ENCODE measurements around the gene FSTL4. TPM values are rescaled to one million over a fixed set of nuclear protein-coding genes. Genes with fewer than 3 reads are reported as not detected.

The FSTL4 gene
- total RNA-seq, 2 experiments from 2014 or later, result not detected

DNA sequence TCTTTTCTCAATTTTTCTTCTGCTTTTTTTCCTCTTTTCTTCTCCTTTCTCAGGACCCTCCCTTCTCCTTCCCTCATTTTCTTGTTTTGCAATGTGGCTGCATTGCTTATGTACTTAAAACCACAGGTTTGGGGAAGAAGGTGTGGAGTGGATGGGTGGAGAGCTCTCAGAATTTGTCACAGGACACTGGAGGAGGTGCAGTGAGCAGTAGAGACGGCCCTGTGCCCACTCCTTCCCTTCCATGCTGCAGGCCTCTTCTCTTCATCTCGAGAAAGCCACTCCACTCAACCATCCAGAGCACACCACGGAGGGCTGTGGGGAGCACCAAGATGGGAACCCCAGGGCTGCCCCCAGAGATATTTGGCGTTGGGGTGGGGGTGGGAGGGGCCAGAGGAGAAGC lies 92.3 kb downstream of the FSTL4 start:
- Histone ChIP-seq H3K27ac (ENCODE audit: low read depth, low read length, poor library complexity, severe bottlenecking) (no peak overlapping the region), H3K4me2 (ENCODE audit: low read length) (no peak overlapping the region), H3K9me3 (ENCODE audit: low read length) (no peaks in the 10 kb centered on the region), H3K36me3 (ENCODE audit: insufficient read depth, low read length) (no peaks in the 10 kb centered on the region), H4K20me1 (ENCODE audit: insufficient read depth, low read length) (no peaks in the 10 kb centered on the region), H3K9me2 (ENCODE audit: insufficient read depth, low read length) (no peaks in the 10 kb centered on the region), H3K4me3 (ENCODE audit: low read depth, low read length, poor library complexity, severe bottlenecking) (no peak overlapping the region), H3K4me1 (ENCODE audit: insufficient read depth, low read length, poor library complexity, severe bottlenecking) (no peaks in the 10 kb centered on the region), H3K79me2 (ENCODE audit: insufficient read depth, low read depth, low read length) (no peaks in the 10 kb centered on the region), H2AFZ (ENCODE audit: low read length) (no peak overlapping the region)
- DNase-seq (ENCODE audit: low spot score), result no peak
- CTCF ChIA-PET (ENCODE audit: unreplicated experiment), result no interaction called here
- no TSS peak for BruUV-seq (replicated peaks)
- POLR2A ChIA-PET, result interaction anchor here (0.6 kb wide), 1 partner anchor 520 kb away, joined by 9 read pairs; no protein-coding TSS in a partner anchor
- TF ChIP-seq, protein P1, sequence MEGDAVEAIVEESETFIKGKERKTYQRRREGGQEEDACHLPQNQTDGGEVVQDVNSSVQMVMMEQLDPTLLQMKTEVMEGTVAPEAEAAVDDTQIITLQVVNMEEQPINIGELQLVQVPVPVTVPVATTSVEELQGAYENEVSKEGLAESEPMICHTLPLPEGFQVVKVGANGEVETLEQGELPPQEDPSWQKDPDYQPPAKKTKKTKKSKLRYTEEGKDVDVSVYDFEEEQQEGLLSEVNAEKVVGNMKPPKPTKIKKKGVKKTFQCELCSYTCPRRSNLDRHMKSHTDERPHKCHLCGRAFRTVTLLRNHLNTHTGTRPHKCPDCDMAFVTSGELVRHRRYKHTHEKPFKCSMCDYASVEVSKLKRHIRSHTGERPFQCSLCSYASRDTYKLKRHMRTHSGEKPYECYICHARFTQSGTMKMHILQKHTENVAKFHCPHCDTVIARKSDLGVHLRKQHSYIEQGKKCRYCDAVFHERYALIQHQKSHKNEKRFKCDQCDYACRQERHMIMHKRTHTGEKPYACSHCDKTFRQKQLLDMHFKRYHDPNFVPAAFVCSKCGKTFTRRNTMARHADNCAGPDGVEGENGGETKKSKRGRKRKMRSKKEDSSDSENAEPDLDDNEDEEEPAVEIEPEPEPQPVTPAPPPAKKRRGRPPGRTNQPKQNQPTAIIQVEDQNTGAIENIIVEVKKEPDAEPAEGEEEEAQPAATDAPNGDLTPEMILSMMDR (conservative IDR thresholded peaks at IDR 0.05; ENCODE audit: low read length), result no peak
- no peak for TF ChIP-seq EZH2phosphoT487 (IDR thresholded peaks at IDR 0.05; ENCODE audit: borderline replicate concordance, low read depth, low read length)
- intact Hi-C loops (cut with micrococcal nuclease; ENCODE audit: unreplicated experiment), result no loop called here

DNA sequence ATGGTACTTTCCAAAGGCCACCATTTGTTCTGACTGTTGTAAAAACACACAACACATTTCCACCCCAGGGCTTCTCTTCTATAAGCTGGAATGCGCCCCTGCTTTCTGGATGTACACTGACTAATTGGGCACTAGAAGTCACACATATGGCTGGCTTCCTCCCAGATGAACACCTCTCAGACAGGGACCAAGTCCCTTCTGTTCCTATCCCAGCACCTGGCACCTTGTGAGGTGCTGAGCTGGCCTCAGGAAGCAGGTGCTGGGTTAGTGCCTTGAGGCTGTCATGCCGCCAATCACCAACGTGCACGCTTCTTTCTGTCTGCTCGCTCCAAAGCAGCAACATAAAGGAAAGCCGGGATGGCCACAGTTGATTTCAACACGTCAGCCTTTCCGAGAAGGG lies 93.2 kb downstream of the FSTL4 start:
- ChIA-PET CTCF (ENCODE audit: unreplicated experiment) (no interaction called here), POLR2A (no interaction called here)
- Histone ChIP-seq H3K36me3 (ENCODE audit: insufficient read depth, low read length) (no peaks in the 10 kb centered on the region), H3K4me1 (ENCODE audit: insufficient read depth, low read length, poor library complexity, severe bottlenecking) (no peaks in the 10 kb centered on the region), H2AFZ (ENCODE audit: low read length) (no peak overlapping the region), H3K27ac (ENCODE audit: low read depth, low read length, poor library complexity, severe bottlenecking) (no peak overlapping the region), H3K79me2 (ENCODE audit: insufficient read depth, low read depth, low read length) (no peaks in the 10 kb centered on the region), H3K4me2 (ENCODE audit: low read length) (no peak overlapping the region), H3K4me3 (ENCODE audit: low read depth, low read length, poor library complexity, severe bottlenecking) (no peak overlapping the region), H3K9me2 (ENCODE audit: insufficient read depth, low read length) (no peaks in the 10 kb centered on the region), H4K20me1 (ENCODE audit: insufficient read depth, low read length) (no peaks in the 10 kb centered on the region), H3K9me3 (ENCODE audit: low read length) (no peaks in the 10 kb centered on the region)
- intact Hi-C loops (cut with micrococcal nuclease; ENCODE audit: unreplicated experiment), result no loop called here
- DNase-seq (ENCODE audit: low spot score), result no peak
- BruUV-seq (replicated peaks), result no TSS peak
- no peak for TF ChIP-seq EZH2phosphoT487 (IDR thresholded peaks at IDR 0.05; ENCODE audit: borderline replicate concordance, low read depth, low read length)
- TF ChIP-seq, protein P1 (conservative IDR thresholded peaks at IDR 0.05; ENCODE audit: low read length), result no peak

DNA sequence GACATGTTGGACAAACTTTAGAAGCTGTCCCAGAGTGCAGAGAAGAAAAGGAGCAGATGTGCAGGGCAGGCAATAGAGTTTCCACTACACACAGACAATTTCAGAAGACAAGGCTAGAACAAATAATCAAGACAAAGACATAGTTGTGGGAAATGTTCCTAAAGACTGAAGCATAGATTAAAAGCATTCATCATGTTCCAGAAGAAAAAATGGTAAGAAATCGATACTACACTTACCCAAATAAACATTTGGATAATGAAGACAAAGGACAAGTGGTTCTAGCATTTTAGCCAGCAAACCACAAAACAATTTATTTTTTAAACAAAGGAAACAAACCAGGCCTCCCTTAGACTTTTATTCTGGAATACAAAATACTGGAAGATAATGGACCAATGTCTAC lies 97.9 kb downstream of the FSTL4 start:
- POLR2A ChIA-PET, result interaction anchor here (1.2 kb wide), 1 partner anchor 8 kb away, joined by 3 read pairs; no protein-coding TSS in a partner anchor
- BruUV-seq (replicated peaks), result no TSS peak
- Histone ChIP-seq H3K4me1 (ENCODE audit: insufficient read depth, low read length, poor library complexity, severe bottlenecking) (no peaks in the 10 kb centered on the region), H3K9me2 (ENCODE audit: insufficient read depth, low read length) (no peaks in the 10 kb centered on the region), H3K9me3 (ENCODE audit: low read length) (no peaks in the 10 kb centered on the region), H2AFZ (ENCODE audit: low read length) (no peak overlapping the region), H3K4me2 (ENCODE audit: low read length) (no peak overlapping the region), H3K4me3 (ENCODE audit: low read depth, low read length, poor library complexity, severe bottlenecking) (no peak overlapping the region), H4K20me1 (ENCODE audit: insufficient read depth, low read length) (no peaks in the 10 kb centered on the region), H3K27ac (ENCODE audit: low read depth, low read length, poor library complexity, severe bottlenecking) (no peak overlapping the region), H3K79me2 (ENCODE audit: insufficient read depth, low read depth, low read length) (no peaks in the 10 kb centered on the region), H3K36me3 (ENCODE audit: insufficient read depth, low read length) (no peaks in the 10 kb centered on the region)
- no peak for DNase-seq (ENCODE audit: low spot score)
- intact Hi-C loops (cut with micrococcal nuclease; ENCODE audit: unreplicated experiment), result no loop called here
- CTCF ChIA-PET (ENCODE audit: unreplicated experiment), result no interaction called here
- TF ChIP-seq, protein P1 (conservative IDR thresholded peaks at IDR 0.05; ENCODE audit: low read length), result no peak
- TF ChIP-seq EZH2phosphoT487 (IDR thresholded peaks at IDR 0.05; ENCODE audit: borderline replicate concordance, low read depth, low read length), result no peak
